ENCODE results near the gene GNAQ.

Gene GNAQ

DNA sequence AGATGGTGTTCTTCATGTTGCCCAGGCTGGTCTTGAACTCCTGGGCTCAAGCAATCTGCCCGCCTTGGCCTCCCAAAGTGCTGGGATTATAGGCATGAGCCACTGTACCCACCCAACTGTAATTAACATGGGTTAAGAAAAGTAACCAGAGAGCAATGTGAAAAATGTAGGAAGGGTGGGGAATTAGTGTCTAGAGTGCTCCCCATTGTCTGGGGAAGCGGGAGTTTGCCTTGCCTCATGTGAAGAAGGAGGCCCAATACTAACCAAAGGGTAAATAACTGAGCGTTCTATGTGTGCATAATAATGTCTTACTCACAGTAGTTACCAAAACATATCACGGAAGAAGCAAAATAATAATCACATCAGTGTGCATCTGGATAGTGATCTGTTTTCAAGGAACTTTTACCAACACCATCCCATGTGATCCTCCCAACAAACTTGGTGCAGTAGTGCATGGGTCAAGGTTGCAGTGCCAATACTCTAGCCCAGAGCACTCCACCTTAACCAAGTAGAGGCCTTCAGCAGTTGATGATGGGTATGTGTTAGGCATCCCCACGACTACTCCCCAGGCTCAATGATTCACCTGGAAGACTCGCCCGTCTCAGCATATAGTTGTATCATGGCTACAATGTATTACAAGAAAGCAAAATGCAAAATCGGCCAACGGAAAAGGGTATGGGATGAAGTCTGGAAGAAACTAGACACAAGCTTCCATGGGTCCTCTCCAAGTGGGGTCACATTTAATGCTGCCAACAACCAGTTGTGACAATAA, 26.2 kb downstream of the GNAQ start:
- whole genome bisulfite sequencing (ENCODE audit: insufficient coverage): 100% methylated on average over 4 of the region's 9 CpGs
- Histone ChIP-seq H3K27ac (ENCODE audit: insufficient read depth in 1 of 2, low read depth in 1 of 2, low read length in 2 of 2, poor library complexity in 1 of 2, severe bottlenecking in 2 of 2) (no peak overlapping the region), H3K27me3 (replicated peaks in 2 of 5; ENCODE audit: control insufficient read depth in 4 of 5, insufficient read depth in 5 of 5, low read length in 4 of 5) (no peaks in the 10 kb centered on the region), H3K4me1 (ENCODE audit: control extremely low read depth in 1 of 4, control insufficient read depth in 4 of 4, insufficient read depth in 4 of 4, low read length in 3 of 4) (peaks cover 16 to 54% (median 36%) of the 10 kb centered on the region in 4 experiments), H3K36me3 (ENCODE audit: control insufficient read depth in 4 of 4, insufficient read depth in 4 of 4, low read length in 3 of 4) (peaks cover 0 to 16% (median 2%) of the 10 kb centered on the region in 4 experiments), H3K9me3 (ENCODE audit: control extremely low read depth in 1 of 5, control insufficient read depth in 4 of 5, insufficient read depth in 2 of 5, low read depth in 1 of 5, low read length in 4 of 5) (no peaks in the 10 kb centered on the region), H3K4me3 (ENCODE audit: control insufficient read depth in 1 of 7, extremely low read depth in 1 of 7, insufficient read depth in 4 of 7, low read depth in 2 of 7, low read length in 6 of 7) (no peak overlapping the region)
- no peak for DNase-seq
- POLR2A ChIA-PET: no interaction called here
- CTCF ChIA-PET: interaction anchor here (1.3 to 17.1 kb wide), 3 partner anchors 10 to 29 kb away, joined by 3 to 135 read pairs (median 4); no protein-coding TSS in a partner anchor

DNA sequence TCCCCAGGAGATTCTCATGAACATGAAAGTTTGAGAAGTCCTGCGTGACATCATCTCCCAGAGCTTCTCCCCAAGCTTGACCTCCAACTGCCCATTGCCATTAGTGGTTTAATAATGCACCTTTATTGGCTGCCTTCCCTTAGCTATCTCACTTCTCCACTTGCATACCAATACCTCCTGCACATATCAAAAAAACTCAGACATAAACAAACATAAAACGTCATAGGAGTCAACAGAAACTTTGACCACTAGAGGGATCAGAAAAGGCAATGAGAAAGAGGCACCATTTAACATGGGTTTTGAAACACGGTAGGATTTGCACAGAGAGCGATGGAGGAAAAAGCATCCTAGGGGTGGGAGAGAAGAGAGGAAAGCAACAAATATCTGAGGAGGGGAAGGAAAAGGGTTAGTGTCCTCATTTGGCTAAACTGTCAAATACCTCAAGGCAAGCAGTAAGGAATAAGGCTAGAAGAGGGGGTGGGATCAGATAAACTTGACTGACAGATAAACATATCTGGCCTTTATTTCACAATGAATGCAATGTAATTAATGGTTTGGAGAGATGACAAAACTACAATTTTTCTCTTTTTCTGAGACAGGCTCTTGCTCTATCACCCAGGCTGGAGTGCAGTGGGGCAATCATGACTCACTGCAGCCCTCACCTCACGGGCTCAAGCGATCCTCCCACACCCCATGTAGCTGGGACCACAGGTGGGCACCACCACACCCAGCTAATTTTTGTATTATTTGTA, 27.0 kb downstream of the GNAQ start:
- peak; percentile 39 to 61 (median 55) for DNase-seq
- Histone ChIP-seq H3K36me3 (ENCODE audit: control insufficient read depth in 4 of 4, insufficient read depth in 4 of 4, low read length in 3 of 4) (peaks cover 0 to 16% (median 2%) of the 10 kb centered on the region in 4 experiments), H3K4me1 (ENCODE audit: control extremely low read depth in 1 of 4, control insufficient read depth in 4 of 4, insufficient read depth in 4 of 4, low read length in 3 of 4) (peaks cover 8 to 53% (median 31%) of the 10 kb centered on the region in 4 experiments), H3K4me3 (ENCODE audit: control insufficient read depth in 1 of 7, extremely low read depth in 1 of 7, insufficient read depth in 4 of 7, low read depth in 2 of 7, low read length in 6 of 7) (no peak overlapping the region), H3K9me3 (ENCODE audit: control extremely low read depth in 1 of 5, control insufficient read depth in 4 of 5, insufficient read depth in 2 of 5, low read depth in 1 of 5, low read length in 4 of 5) (no peaks in the 10 kb centered on the region), H3K27ac (ENCODE audit: insufficient read depth in 1 of 2, low read depth in 1 of 2, low read length in 2 of 2, poor library complexity in 1 of 2, severe bottlenecking in 2 of 2) (no peak overlapping the region), H3K27me3 (replicated peaks in 2 of 5; ENCODE audit: control insufficient read depth in 4 of 5, insufficient read depth in 5 of 5, low read length in 4 of 5) (no peaks in the 10 kb centered on the region)
- CTCF ChIA-PET: interaction anchor here (0.6 to 17.1 kb wide), 7 partner anchors 9 to 139 kb away, joined by 3 to 135 read pairs (median 4); no protein-coding TSS in a partner anchor
- POLR2A ChIA-PET: no interaction called here
- 85% methylated on average over 4 of the region's 6 CpGs for WGBS (ENCODE audit: insufficient coverage)

DNA sequence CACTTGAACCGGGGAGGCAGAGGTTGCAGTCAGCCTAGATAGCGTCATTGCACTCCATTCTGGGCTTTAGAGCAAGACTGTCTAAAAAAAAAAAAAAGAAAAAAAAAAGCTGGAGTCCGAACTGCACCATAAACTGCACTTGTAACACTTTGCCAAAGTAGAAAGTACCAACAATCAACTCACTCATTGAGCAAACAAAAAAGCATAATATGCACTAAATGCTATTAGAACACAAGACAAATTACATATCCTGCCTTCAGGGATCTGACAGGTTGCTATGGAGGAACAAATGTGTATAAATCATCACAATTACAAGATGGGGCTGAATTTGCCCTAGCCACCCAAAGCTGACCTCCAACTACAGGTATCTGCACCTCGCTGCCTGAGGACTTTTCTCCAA, 27.9 kb downstream of the GNAQ start:
- H3K4me1 ChIP-seq (ENCODE audit: control extremely low read depth in 1 of 4, control insufficient read depth in 4 of 4, insufficient read depth in 4 of 4, low read length in 3 of 4): peaks cover 8 to 52% (median 33%) of the 10 kb centered on the region in 4 experiments
- 100% methylated on average over 2 of the region's 4 CpGs for WGBS (ENCODE audit: insufficient coverage)
- H3K36me3 ChIP-seq (ENCODE audit: control insufficient read depth in 4 of 4, insufficient read depth in 4 of 4, low read length in 3 of 4): peaks cover 0 to 14% (median 2%) of the 10 kb centered on the region in 4 experiments
- CTCF ChIA-PET: interaction anchor here (0.6 to 17.1 kb wide), 8 partner anchors 9 to 138 kb away, joined by 3 to 135 read pairs (median 4); no protein-coding TSS in a partner anchor
- no peak overlapping the region for H3K4me3 ChIP-seq (ENCODE audit: control insufficient read depth in 1 of 7, extremely low read depth in 1 of 7, insufficient read depth in 4 of 7, low read depth in 2 of 7, low read length in 6 of 7)
- no peak for DNase-seq
- POLR2A ChIA-PET: no interaction called here
- no peaks in the 10 kb centered on the region for H3K9me3 ChIP-seq (ENCODE audit: control extremely low read depth in 1 of 5, control insufficient read depth in 4 of 5, insufficient read depth in 2 of 5, low read depth in 1 of 5, low read length in 4 of 5)
- no peaks in the 10 kb centered on the region for H3K27me3 ChIP-seq (replicated peaks in 2 of 5; ENCODE audit: control insufficient read depth in 4 of 5, insufficient read depth in 5 of 5, low read length in 4 of 5)
- H3K27ac ChIP-seq (ENCODE audit: insufficient read depth in 1 of 2, low read depth in 1 of 2, low read length in 2 of 2, poor library complexity in 1 of 2, severe bottlenecking in 2 of 2): no peak overlapping the region

DNA sequence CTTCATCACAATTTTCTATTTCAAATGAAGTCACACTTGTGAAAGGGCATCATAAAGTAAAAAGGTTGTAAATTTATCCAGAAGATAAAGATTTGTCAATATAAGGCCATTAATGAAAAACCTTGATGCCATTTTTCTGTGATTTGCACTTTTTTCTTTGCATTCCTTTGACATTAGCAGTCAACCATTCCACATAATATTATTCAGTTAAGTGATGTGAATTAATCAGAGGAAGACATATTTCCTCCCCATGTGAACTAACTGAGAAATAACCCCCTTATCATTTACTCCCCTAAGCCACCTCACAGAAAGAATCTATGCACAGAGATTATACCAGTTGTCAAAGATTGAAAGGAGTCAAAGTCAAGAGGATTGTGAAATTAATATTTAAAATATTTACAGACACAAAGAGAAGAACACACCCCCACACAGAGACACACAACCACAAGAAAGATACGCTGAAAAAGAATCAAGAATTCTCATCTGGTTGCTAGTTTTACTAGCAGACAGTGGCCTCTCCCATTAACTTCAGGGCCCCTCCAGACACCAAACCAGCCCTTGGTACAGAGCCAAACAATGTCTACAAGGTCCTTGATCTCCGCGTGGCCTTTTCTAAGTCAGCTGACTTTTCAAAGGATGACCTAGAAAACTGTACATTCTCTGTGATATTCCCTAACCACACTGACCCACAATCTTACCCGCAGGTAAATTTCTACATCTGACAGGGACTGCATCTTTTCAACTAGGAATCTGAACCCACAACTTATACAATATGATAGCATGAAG, 29.5 kb downstream of the GNAQ start:
- no peak overlapping the region for H3K4me3 ChIP-seq (ENCODE audit: control insufficient read depth in 1 of 7, extremely low read depth in 1 of 7, insufficient read depth in 4 of 7, low read depth in 2 of 7, low read length in 6 of 7)
- DNase-seq: no peak
- no peaks in the 10 kb centered on the region for H3K9me3 ChIP-seq (ENCODE audit: control extremely low read depth in 1 of 5, control insufficient read depth in 4 of 5, insufficient read depth in 2 of 5, low read depth in 1 of 5, low read length in 4 of 5)
- H3K4me1 ChIP-seq (ENCODE audit: control extremely low read depth in 1 of 4, control insufficient read depth in 4 of 4, insufficient read depth in 4 of 4, low read length in 3 of 4): peaks cover 12 to 58% (median 38%) of the 10 kb centered on the region in 4 experiments
- WGBS (ENCODE audit: insufficient coverage): 93% methylated on average over 3 of the region's 4 CpGs
- no peak overlapping the region for H3K27ac ChIP-seq (ENCODE audit: insufficient read depth in 1 of 2, low read depth in 1 of 2, low read length in 2 of 2, poor library complexity in 1 of 2, severe bottlenecking in 2 of 2)
- no peaks in the 10 kb centered on the region for H3K27me3 ChIP-seq (replicated peaks in 2 of 5; ENCODE audit: control insufficient read depth in 4 of 5, insufficient read depth in 5 of 5, low read length in 4 of 5)
- CTCF ChIA-PET: interaction anchor here (1.5 to 17.1 kb wide), 2 partner anchors 16 to 26 kb away, joined by 3 to 135 read pairs; no protein-coding TSS in a partner anchor
- peaks cover 0 to 22% (median 4%) of the 10 kb centered on the region in 4 experiments for H3K36me3 ChIP-seq (ENCODE audit: control insufficient read depth in 4 of 4, insufficient read depth in 4 of 4, low read length in 3 of 4)
- POLR2A ChIA-PET: no interaction called here

DNA sequence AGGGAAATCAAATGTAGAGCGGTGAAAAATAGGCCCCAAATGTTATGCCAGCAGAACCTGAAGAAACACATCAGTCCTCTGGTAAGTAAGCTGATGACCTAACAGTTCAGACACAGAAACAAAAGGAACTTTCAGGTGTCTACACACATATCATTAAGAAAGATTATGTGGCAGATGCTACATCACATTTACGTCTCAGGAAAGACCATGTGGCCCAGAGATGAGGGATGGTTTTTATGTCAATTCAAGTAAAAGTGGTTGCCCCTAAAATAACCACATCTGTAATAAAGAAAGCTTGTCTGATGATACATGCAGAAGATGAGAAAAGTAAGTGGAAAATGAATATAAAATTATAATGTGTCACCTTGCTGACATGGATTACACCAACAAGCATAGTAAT, 31.4 kb downstream of the GNAQ start:
- Histone ChIP-seq H3K4me3 (ENCODE audit: control insufficient read depth in 1 of 7, extremely low read depth in 1 of 7, insufficient read depth in 4 of 7, low read depth in 2 of 7, low read length in 6 of 7) (no peak overlapping the region), H3K27me3 (replicated peaks in 2 of 5; ENCODE audit: control insufficient read depth in 4 of 5, insufficient read depth in 5 of 5, low read length in 4 of 5) (no peaks in the 10 kb centered on the region), H3K36me3 (ENCODE audit: control insufficient read depth in 4 of 4, insufficient read depth in 4 of 4, low read length in 3 of 4) (peaks cover 0 to 22% (median 3%) of the 10 kb centered on the region in 4 experiments), H3K9me3 (ENCODE audit: control extremely low read depth in 1 of 5, control insufficient read depth in 4 of 5, insufficient read depth in 2 of 5, low read depth in 1 of 5, low read length in 4 of 5) (no peaks in the 10 kb centered on the region), H3K4me1 (ENCODE audit: control extremely low read depth in 1 of 4, control insufficient read depth in 4 of 4, insufficient read depth in 4 of 4, low read length in 3 of 4) (peaks cover 12 to 69% (median 36%) of the 10 kb centered on the region in 4 experiments), H3K27ac (ENCODE audit: insufficient read depth in 1 of 2, low read depth in 1 of 2, low read length in 2 of 2, poor library complexity in 1 of 2, severe bottlenecking in 2 of 2) (no peak overlapping the region)
- ChIA-PET POLR2A (interaction anchor here (1.0 kb wide), 1 partner anchor 16 kb away, joined by 3 read pairs; no protein-coding TSS in a partner anchor), CTCF (interaction anchor here (1.0 to 17.1 kb wide), 5 partner anchors 8 to 56 kb away, joined by 3 to 135 read pairs (median 4); no protein-coding TSS in a partner anchor)
- peak in 2 of 3 donors; percentile 48 to 61 for DNase-seq
- WGBS (ENCODE audit: insufficient coverage): no CpG with 5 or more reads among the region's 2 CpGs

DNA sequence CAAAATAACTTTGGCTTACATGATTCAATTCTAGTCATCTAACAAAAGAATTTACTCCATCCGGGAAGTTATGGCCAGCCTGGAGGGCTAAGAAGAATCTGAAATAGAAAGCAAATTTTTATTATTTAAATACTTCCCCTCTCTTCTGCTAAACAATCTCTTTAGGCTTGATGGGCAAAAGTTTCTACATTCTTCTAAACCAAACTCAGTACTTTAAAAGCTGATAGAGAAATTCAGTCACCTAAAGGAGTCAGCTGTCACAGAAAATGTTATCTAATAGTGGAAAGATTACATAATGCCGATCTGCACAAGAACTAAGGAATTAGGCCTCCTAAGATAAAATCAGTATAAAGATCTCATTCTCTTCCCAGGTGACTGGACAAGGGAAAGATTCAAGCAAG, 32.4 kb downstream of the GNAQ start:
- Histone ChIP-seq H3K9me3 (ENCODE audit: control extremely low read depth in 1 of 5, control insufficient read depth in 4 of 5, insufficient read depth in 2 of 5, low read depth in 1 of 5, low read length in 4 of 5) (no peaks in the 10 kb centered on the region), H3K27me3 (replicated peaks in 2 of 5; ENCODE audit: control insufficient read depth in 4 of 5, insufficient read depth in 5 of 5, low read length in 4 of 5) (no peaks in the 10 kb centered on the region), H3K4me3 (ENCODE audit: control insufficient read depth in 1 of 7, extremely low read depth in 1 of 7, insufficient read depth in 4 of 7, low read depth in 2 of 7, low read length in 6 of 7) (peak overlapping the region in 2 of 7 experiments; percentile 13 to 30), H3K36me3 (ENCODE audit: control insufficient read depth in 4 of 4, insufficient read depth in 4 of 4, low read length in 3 of 4) (peaks cover 0 to 20% (median 3%) of the 10 kb centered on the region in 4 experiments), H3K27ac (ENCODE audit: insufficient read depth in 1 of 2, low read depth in 1 of 2, low read length in 2 of 2, poor library complexity in 1 of 2, severe bottlenecking in 2 of 2) (peak overlapping the region in 1 of 2 experiments; percentile 26), H3K4me1 (ENCODE audit: control extremely low read depth in 1 of 4, control insufficient read depth in 4 of 4, insufficient read depth in 4 of 4, low read length in 3 of 4) (peaks cover 12 to 69% (median 36%) of the 10 kb centered on the region in 4 experiments)
- ChIA-PET POLR2A (no interaction called here), CTCF (interaction anchor here (1.2 to 17.1 kb wide), 4 partner anchors 9 to 23 kb away, joined by 3 to 135 read pairs (median 7); no protein-coding TSS in a partner anchor)
- DNase-seq: peak in 1 of 3 donors; percentile 50
- no CpG with 5 or more reads among the region's 2 CpGs for WGBS (ENCODE audit: insufficient coverage)

Measured in common myeloid progenitor, CD34-positive (primary cell).